GM12878 (cell line): ENCODE measurements around the gene ANK3. TPM values are rescaled to one million over a fixed set of nuclear protein-coding genes. Genes with fewer than 3 reads are reported as not detected.

Experiments
- ATAC-seq: fragments of 200-7000 bp; cut with Tn5 transposase; 3 replicates; pipeline ENCODE4 v1.9.1; 2020; ENCODE audit warnings: mild to moderate bottlenecking, moderate library complexity
- BruUV-seq: library from RNA; stranded (reverse); fragments of 400-500 nt; replicated peaks from 2 replicates; lab custom pipeline; 2021; lab: Mats Ljungman, UMichigan
- CTCF ChIA-PET: fragments of 300-600 bp; sonication (Branson Sonifier 250); formaldehyde crosslinking; extraction: SDS; loops from one replicate; lab custom pipeline; 2021; ENCODE audit warnings: inconsistent platforms; lab: Yijun Ruan, JAX
- POLR2A ChIA-PET: fragments of 350-600 bp; formaldehyde crosslinking; extraction: SDS; loops from one replicate; lab custom pipeline; 2021; ENCODE audit warnings: inconsistent platforms; lab: Charles Lee
- RAD21 ChIA-PET: fragments of 300-600 bp; sonication (Branson Sonifier 250); formaldehyde crosslinking; loops from one replicate; lab custom pipeline; 2023; ENCODE audit warnings: antibody characterized with exemption; ENCODE audit not compliant: unreplicated experiment; lab: Charles Lee
- SMC1A ChIA-PET: fragments of 300-600 bp; sonication (Branson Sonifier 250); formaldehyde crosslinking; loops from one replicate; lab custom pipeline; 2023; ENCODE audit not compliant: unreplicated experiment, uncharacterized antibody; lab: Charles Lee
- DNase-seq: peaks from one replicate; pipeline ENCODE4 v3.0.0-alpha.2; 2011; ENCODE audit warnings: low read depth, low spot score
- FAIRE-seq: peaks from 3 replicates; lab custom pipeline; 2011; peaks lifted over from hg19 to GRCh38; lab: Jason Lieb, UNC
- H2AFZ ChIP-seq: 2 replicates; pipeline ENCODE4 v1.6.0; 2011; ENCODE audit warnings: low read depth, low read length, control low read depth; ENCODE audit not compliant: control insufficient read depth
- H3K27ac ChIP-seq: 2 replicates; pipeline ENCODE4 v1.5.1; 2011; ENCODE audit warnings: control low read depth; ENCODE audit not compliant: control insufficient read depth, insufficient read depth
- H3K27me3 ChIP-seq, 2 experiments: replicated peaks in 1 of 2; 2 replicates each; pipeline versions ENCODE4 v1.6.0 to v1.6.1; 2011; ENCODE audit warnings: low read length in 1 of 2; ENCODE audit not compliant: control insufficient read depth in 2 of 2, insufficient read depth in 2 of 2
- H3K36me3 ChIP-seq, 2 experiments: 2 replicates each; pipeline ENCODE4 v1.5.1; 2011; ENCODE audit warnings: low read length in 1 of 2; ENCODE audit not compliant: control insufficient read depth in 2 of 2, insufficient read depth in 2 of 2
- H3K4me1 ChIP-seq: 2 replicates; pipeline ENCODE4 v1.6.1; 2011; ENCODE audit warnings: mild to moderate bottlenecking, low read length, moderate library complexity, mixed read lengths; ENCODE audit not compliant: control insufficient read depth, insufficient read depth
- H3K4me2 ChIP-seq: 2 replicates; pipeline ENCODE4 v1.6.0; 2011; ENCODE audit warnings: control low read depth; ENCODE audit not compliant: control insufficient read depth, insufficient read depth
- H3K4me3 ChIP-seq: fragments of 200-600 bp; sonication (generic); 2 replicates; pipeline ENCODE4 v1.5.1; 2016
- H3K79me2 ChIP-seq: 2 replicates; pipeline ENCODE4 v1.6.0; 2011; ENCODE audit warnings: low read length; ENCODE audit not compliant: control insufficient read depth, insufficient read depth
- H3K9ac ChIP-seq: 2 replicates; pipeline ENCODE4 v1.8.0; 2011; ENCODE audit warnings: low read length, control low read depth, mixed read lengths; ENCODE audit not compliant: control insufficient read depth, insufficient read depth
- H3K9me3 ChIP-seq: replicated peaks from 3 replicates; pipeline ENCODE4 v1.5.1; 2011; ENCODE audit warnings: mild to moderate bottlenecking, low read length; ENCODE audit not compliant: control insufficient read depth, insufficient read depth
- H4K20me1 ChIP-seq: 2 replicates; pipeline ENCODE4 v1.6.0; 2011; ENCODE audit not compliant: control insufficient read depth, insufficient read depth
- CBX3 ChIP-seq: fragments of 200-600 bp; sonication (generic); IDR thresholded peaks from 2 replicates; pipeline ENCODE4 v1.6.1; 2016; ENCODE audit warnings: low read depth, borderline replicate concordance
- CHD1 ChIP-seq: IDR thresholded peaks from 2 replicates; pipeline ENCODE4 v1.6.1; 2012; ENCODE audit warnings: low read depth, low read length, improper control_type of control experiment
- DPF2 ChIP-seq: fragments of 450-650 bp; IDR thresholded peaks from 2 replicates; pipeline ENCODE4 v1.6.1; 2017; ENCODE audit warnings: mild to moderate bottlenecking
- EGR1 ChIP-seq, 2 experiments: IDR thresholded peaks; 1 replicate in 1 of 2; 2 replicates in 1 of 2; pipeline ENCODE4 v1.6.1; 2011 to 2012; ENCODE audit warnings: low read depth in 2 of 2, low read length in 2 of 2, borderline replicate concordance in 1 of 2, mild to moderate bottlenecking in 1 of 2, moderate library complexity in 1 of 2
- IRF4 ChIP-seq: IDR thresholded peaks from 2 replicates; pipeline ENCODE4 v1.6.1; 2011; ENCODE audit warnings: low read depth, low read length
- JUND ChIP-seq: IDR thresholded peaks from 2 replicates; pipeline ENCODE4 v1.6.1; 2012; ENCODE audit warnings: low read depth, mild to moderate bottlenecking, low read length, improper control_type of control experiment, moderate library complexity
- MEF2A ChIP-seq: IDR thresholded peaks from 2 replicates; pipeline ENCODE4 v1.6.1; 2011; ENCODE audit warnings: low read depth, mild to moderate bottlenecking, low read length, moderate library complexity; ENCODE audit not compliant: insufficient read depth
- MEF2B ChIP-seq: fragments of 450-650 bp; IDR thresholded peaks from 2 replicates; pipeline ENCODE4 v1.6.1; 2018; ENCODE audit warnings: mild to moderate bottlenecking, moderate library complexity; ENCODE audit not compliant: partially characterized antibody, poor library complexity, severe bottlenecking
- POLR2A ChIP-seq: IDR thresholded peaks from 2 replicates; pipeline ENCODE4 v1.6.1; 2011; ENCODE audit warnings: low read depth, mild to moderate bottlenecking, low read length
- POLR2AphosphoS2 ChIP-seq: IDR thresholded peaks from 2 replicates; pipeline ENCODE4 v1.6.1; 2011; ENCODE audit warnings: low read depth, mild to moderate bottlenecking, low read length, improper control_type of control experiment, moderate library complexity
- RBBP5 ChIP-seq: fragments of 200-600 bp; sonication (generic); conservative IDR thresholded peaks from 2 replicates; pipeline ENCODE4 v1.6.1; 2016
- SIN3A ChIP-seq: IDR thresholded peaks from 2 replicates; pipeline ENCODE4 v1.6.1; 2012; ENCODE audit warnings: low read depth, low read length, improper control_type of control experiment
- SRF ChIP-seq, 2 experiments: IDR thresholded peaks; 2 replicates each; pipeline ENCODE4 v1.6.1; 2011; ENCODE audit warnings: low read depth in 2 of 2, low read length in 2 of 2, mild to moderate bottlenecking in 1 of 2, moderate library complexity in 1 of 2
- SUZ12 ChIP-seq: fragments of 200-600 bp; sonication (generic); IDR thresholded peaks from one replicate; pipeline ENCODE4 v1.6.1; 2018; ENCODE audit warnings: antibody characterized with exemption, mild to moderate bottlenecking; ENCODE audit not compliant: unreplicated experiment
- ZNF384 ChIP-seq: IDR thresholded peaks from 2 replicates; pipeline ENCODE4 v1.6.1; 2012; ENCODE audit warnings: low read depth, mild to moderate bottlenecking, low read length, improper control_type of control experiment, borderline replicate concordance
- ZNF622 ChIP-seq: fragments of 450-650 bp; IDR thresholded peaks from 2 replicates; pipeline ENCODE4 v1.6.1; 2017; ENCODE audit warnings: mild to moderate bottlenecking, inconsistent platforms
- WGBS: methylation state at CpG from one replicate; pipeline ENCODE4 v1.1.6; 2016; ENCODE audit warnings: low lambda C conversion rate; ENCODE audit not compliant: insufficient replicate concordance, insufficient coverage; ENCODE audit errors: missing lambda C conversion rate; 5-methylcytosine and 5-hydroxymethylcytosine counted together
- in situ Hi-C: fragments of 300-500 bp; cut with MboI; formaldehyde crosslinking; loops from 9 replicates; pipeline ENCODE4 v1.14.3; 2018; ENCODE audit warnings: mixed read lengths
- intact Hi-C: fragments of 100-400 bp; cut with micrococcal nuclease; formaldehyde crosslinking; loops from one replicate; pipeline ENCODE4 v1.14.2; 2022; ENCODE audit not compliant: unreplicated experiment
- polyA plus RNA-seq, 11 experiments: library from polyadenylated mRNA; depleted of rRNA in 4 of 11; unstranded in 6 of 11; stranded (reverse) in 5 of 11; fragments of >200 nt; fragmentation: Nextera tagmentation in 4 of 11; fragmentation: Illumina TruSeq in 1 of 11; extraction: Ambion mirVana in 4 of 11; extraction: Trizol in 1 of 11; gene quantifications; 1 replicate in 1 of 11; 2 replicates in 10 of 11; pipeline versions ENCODE4 v1.2.1 to v1.2.3, GENCODE V29; 2011 to 2016; ENCODE audit warnings: inconsistent platforms in 2 of 11, missing spikeins in 2 of 11, low read depth in 1 of 11
- total RNA-seq, 4 experiments: library from RNA; depleted of rRNA in 3 of 4; stranded (reverse); fragments of >200 nt in 3 of 4; fragmentation: Illumina TruSeq in 1 of 4; extraction: Trizol in 1 of 4; gene quantifications; 2 replicates each; pipeline versions ENCODE4 v1.2.1 to v1.2.3, GENCODE V29; 2013 to 2021
- TF ChIP-seq, protein P1 (sequence below): fragments of 450-650 bp; IDR thresholded peaks from 2 replicates; pipeline ENCODE4 v1.6.1; 2017; ENCODE audit warnings: borderline replicate concordance

Gene ANK3
- total and polyA plus RNA-seq, 10 of the 15 experiments (the other 5 are each of a cell fraction or from before 2014, with no cell fraction given) = 0.06 to 0.82 (median 0.20) TPM; not detected in 2

DNA sequence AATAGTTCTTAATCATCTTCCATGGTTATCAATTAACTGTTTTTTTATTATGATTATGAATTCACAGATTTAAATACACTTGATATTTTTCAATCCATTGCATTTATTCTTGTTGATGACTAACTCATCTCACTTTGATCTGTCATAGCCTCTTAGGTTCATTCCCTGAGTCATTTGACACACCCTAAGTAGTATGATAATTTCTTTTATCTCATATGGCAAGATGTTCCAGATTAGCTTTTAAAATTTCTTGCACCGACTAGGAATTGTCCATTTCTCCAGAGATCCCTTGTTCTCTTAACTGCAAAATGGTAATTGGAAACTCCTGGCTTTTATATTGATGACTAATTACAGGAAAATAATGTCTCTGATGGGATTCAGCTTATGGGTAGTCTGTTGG lies 395.7 kb downstream of the ANK3 start:
- BruUV-seq = no TSS peak
- no peaks in the 10 kb centered on the region for H3K4me1 ChIP-seq
- 25% methylated on average over 1 of the region's 1 CpG for WGBS
- CTCF ChIA-PET = no interaction called here
- TF ChIP-seq EGR1 (IDR thresholded peaks at IDR 0.05; ENCODE audit: borderline replicate concordance in 1 of 2, low read depth in 2 of 2, low read length in 2 of 2) (no peak), MEF2B (no peak), ZNF384 (no peak), SUZ12 (no peak), ZNF622 (no peak), CBX3 (no peak), JUND (no peak), POLR2A (no peak), SIN3A (no peak), IRF4 (no peak), DPF2 (no peak), RBBP5 (no peak), CHD1 (no peak), POLR2AphosphoS2 (no peak), MEF2A (no peak), SRF (IDR thresholded peaks at IDR 0.05; ENCODE audit: low read depth in 2 of 2, low read length in 2 of 2) (no peak)
- TF ChIP-seq, protein P1, sequence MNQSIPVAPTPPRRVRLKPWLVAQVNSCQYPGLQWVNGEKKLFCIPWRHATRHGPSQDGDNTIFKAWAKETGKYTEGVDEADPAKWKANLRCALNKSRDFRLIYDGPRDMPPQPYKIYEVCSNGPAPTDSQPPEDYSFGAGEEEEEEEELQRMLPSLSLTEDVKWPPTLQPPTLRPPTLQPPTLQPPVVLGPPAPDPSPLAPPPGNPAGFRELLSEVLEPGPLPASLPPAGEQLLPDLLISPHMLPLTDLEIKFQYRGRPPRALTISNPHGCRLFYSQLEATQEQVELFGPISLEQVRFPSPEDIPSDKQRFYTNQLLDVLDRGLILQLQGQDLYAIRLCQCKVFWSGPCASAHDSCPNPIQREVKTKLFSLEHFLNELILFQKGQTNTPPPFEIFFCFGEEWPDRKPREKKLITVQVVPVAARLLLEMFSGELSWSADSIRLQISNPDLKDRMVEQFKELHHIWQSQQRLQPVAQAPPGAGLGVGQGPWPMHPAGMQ = no peak
- TF ChIP-seq, all 136 proteins: peak for 0
- SMC1A ChIA-PET = no interaction called here
- H3K9ac ChIP-seq = no peak overlapping the region
- in situ Hi-C loops = no loop called here
- no peak for FAIRE-seq
- intact Hi-C loops = no loop called here
- no peaks in the 10 kb centered on the region for H3K9me3 ChIP-seq
- no peaks in the 10 kb centered on the region for H3K79me2 ChIP-seq
- H3K36me3 ChIP-seq = no peaks in the 10 kb centered on the region
- H3K4me2 ChIP-seq = no peak overlapping the region
- H3K27ac ChIP-seq = no peak overlapping the region
- no peak for DNase-seq
- POLR2A ChIA-PET = no interaction called here
- RAD21 ChIA-PET = no interaction called here
- H4K20me1 ChIP-seq = no peaks in the 10 kb centered on the region
- ATAC-seq = no peak
- no peak overlapping the region for H2AFZ ChIP-seq
- H3K4me3 ChIP-seq = no peak overlapping the region
- H3K27me3 ChIP-seq = 0 out of 4 replicates have a peak, but pooled peaks cover 0 to 3% of the 10 kb centered on the region in 2 experiments
